HepG2 (cell line): ENCODE data around the gene TMEM59. TPM values are rescaled to one million over a fixed set of nuclear protein-coding genes. Genes with fewer than 3 reads are reported as not detected.

Experiments
- MEIS2 ChIP-seq: sonication (generic); formaldehyde crosslinking; IDR thresholded peaks from 2 replicates; pipeline ENCODE4 v1.9.0; 2021; ENCODE audit warnings: mild to moderate bottlenecking, missing genetic modification reagents
- NFKBIZ ChIP-seq: IDR thresholded peaks from 2 replicates; pipeline ENCODE4 v1.6.1; 2018; ENCODE audit warnings: missing genetic modification reagents, missing compliant biosample characterization
- RXRA ChIP-seq: sonication (generic); formaldehyde crosslinking; IDR thresholded peaks from 2 replicates; pipeline ENCODE4 v1.5.1; 2020; ENCODE audit warnings: missing genetic modification reagents
- SALL1 ChIP-seq: sonication (generic); formaldehyde crosslinking; IDR thresholded peaks from 2 replicates; pipeline ENCODE4 v1.8.0; 2022; ENCODE audit warnings: mild to moderate bottlenecking, missing genetic modification reagents
- SKI ChIP-seq: fragments of 450-650 bp; IDR thresholded peaks from one replicate; pipeline ENCODE4 v1.6.1; 2018; ENCODE audit warnings: mild to moderate bottlenecking; ENCODE audit not compliant: partially characterized antibody
- ZNF383 ChIP-seq: sonication (generic); formaldehyde crosslinking; IDR thresholded peaks from 2 replicates; pipeline ENCODE4 v1.4.0; 2020; ENCODE audit warnings: missing genetic modification reagents, mild to moderate bottlenecking, borderline replicate concordance
- ZNF772 ChIP-seq: sonication (generic); formaldehyde crosslinking; IDR thresholded peaks from 2 replicates; pipeline ENCODE4 v1.5.0; 2020; ENCODE audit warnings: mild to moderate bottlenecking, missing genetic modification reagents
- ZSCAN22 ChIP-seq: sonication (generic); formaldehyde crosslinking; IDR thresholded peaks from 2 replicates; pipeline ENCODE4 v1.4.0; 2020; ENCODE audit warnings: mild to moderate bottlenecking, missing genetic modification reagents
- polyA plus RNA-seq, 8 experiments: library from polyadenylated mRNA; depleted of rRNA in 3 of 8; stranded (reverse) in 7 of 8; unstranded in 1 of 8; fragments of >200 nt; fragmentation: Illumina TruSeq in 4 of 8; extraction: Trizol in 4 of 8; gene quantifications; 2 replicates each; pipeline versions ENCODE4 v1.2.1 to v1.2.3, GENCODE V29; 2011 to 2016; ENCODE audit warnings: low read depth in 4 of 8, missing spikeins in 1 of 8, mixed read lengths in 1 of 8; ENCODE audit not compliant: insufficient read depth in 1 of 8
- total RNA-seq, 5 experiments: library from RNA; depleted of rRNA; stranded (reverse); fragments of >200 nt; fragmentation: Illumina TruSeq; extraction: Trizol; gene quantifications; 2 replicates each; pipeline ENCODE4 v1.2.3, GENCODE V29; 2016; ENCODE audit warnings: low read depth in 1 of 5
- TF ChIP-seq, protein P1 (sequence below): IDR thresholded peaks from 2 replicates; pipeline ENCODE4 v1.4.0; 2020; ENCODE audit warnings: mild to moderate bottlenecking, missing genetic modification reagents
- TF ChIP-seq, protein P2 (sequence below): IDR thresholded peaks from 2 replicates; pipeline ENCODE4 v1.6.1; 2012; ENCODE audit warnings: low read depth, low read length, improper control_type of control experiment
- TF ChIP-seq, protein P3 (sequence below): sonication (generic); formaldehyde crosslinking; conservative IDR thresholded peaks from 2 replicates; pipeline ENCODE4 v1.4.0; 2020; ENCODE audit warnings: mild to moderate bottlenecking, missing genetic modification reagents, moderate library complexity
- TF ChIP-seq, protein P4 (sequence below): sonication (generic); formaldehyde crosslinking; IDR thresholded peaks from 2 replicates; pipeline ENCODE4 v1.4.0; 2020; ENCODE audit warnings: missing genetic modification reagents, borderline replicate concordance
- TF ChIP-seq, protein P5 (sequence below): sonication (generic); formaldehyde crosslinking; IDR thresholded peaks from 2 replicates; pipeline ENCODE4 v1.4.0; 2020; ENCODE audit warnings: missing genetic modification reagents
- TF ChIP-seq, protein P6 (sequence below): IDR thresholded peaks from 2 replicates; pipeline ENCODE4 v1.6.1; 2018; ENCODE audit warnings: missing genetic modification reagents, mild to moderate bottlenecking, missing compliant biosample characterization
- TF ChIP-seq, protein P7 (sequence below): sonication (generic); formaldehyde crosslinking; IDR thresholded peaks from 2 replicates; pipeline ENCODE4 v1.5.0; 2020; ENCODE audit warnings: missing genetic modification reagents

Gene TMEM59
- total and polyA plus RNA-seq, 2 of the 13 experiments (the other 11 are each of a cell fraction or from before 2014, with no cell fraction given), result 147 to 363 TPM

DNA sequence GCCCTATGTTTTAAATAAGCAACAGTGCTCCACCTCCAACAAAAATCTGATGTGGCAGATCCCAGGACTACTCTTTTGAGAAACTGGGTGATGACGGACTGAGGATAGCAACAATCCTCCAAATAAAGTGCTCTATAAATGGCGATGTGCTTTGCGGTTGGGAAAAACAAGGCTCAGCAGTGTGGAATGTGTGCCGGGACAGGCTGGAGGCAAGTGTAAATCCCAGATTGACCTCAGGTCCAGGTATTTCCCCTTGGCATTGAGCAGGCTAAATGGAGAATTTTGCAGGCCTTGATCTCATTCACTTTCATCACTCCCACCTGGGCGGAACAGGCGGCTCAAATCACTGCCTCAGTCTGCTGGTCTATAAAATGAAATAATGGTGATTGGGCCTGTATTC lies 71.8 kb downstream of the TMEM59 start (continued):
- TF ChIP-seq, protein P1, sequence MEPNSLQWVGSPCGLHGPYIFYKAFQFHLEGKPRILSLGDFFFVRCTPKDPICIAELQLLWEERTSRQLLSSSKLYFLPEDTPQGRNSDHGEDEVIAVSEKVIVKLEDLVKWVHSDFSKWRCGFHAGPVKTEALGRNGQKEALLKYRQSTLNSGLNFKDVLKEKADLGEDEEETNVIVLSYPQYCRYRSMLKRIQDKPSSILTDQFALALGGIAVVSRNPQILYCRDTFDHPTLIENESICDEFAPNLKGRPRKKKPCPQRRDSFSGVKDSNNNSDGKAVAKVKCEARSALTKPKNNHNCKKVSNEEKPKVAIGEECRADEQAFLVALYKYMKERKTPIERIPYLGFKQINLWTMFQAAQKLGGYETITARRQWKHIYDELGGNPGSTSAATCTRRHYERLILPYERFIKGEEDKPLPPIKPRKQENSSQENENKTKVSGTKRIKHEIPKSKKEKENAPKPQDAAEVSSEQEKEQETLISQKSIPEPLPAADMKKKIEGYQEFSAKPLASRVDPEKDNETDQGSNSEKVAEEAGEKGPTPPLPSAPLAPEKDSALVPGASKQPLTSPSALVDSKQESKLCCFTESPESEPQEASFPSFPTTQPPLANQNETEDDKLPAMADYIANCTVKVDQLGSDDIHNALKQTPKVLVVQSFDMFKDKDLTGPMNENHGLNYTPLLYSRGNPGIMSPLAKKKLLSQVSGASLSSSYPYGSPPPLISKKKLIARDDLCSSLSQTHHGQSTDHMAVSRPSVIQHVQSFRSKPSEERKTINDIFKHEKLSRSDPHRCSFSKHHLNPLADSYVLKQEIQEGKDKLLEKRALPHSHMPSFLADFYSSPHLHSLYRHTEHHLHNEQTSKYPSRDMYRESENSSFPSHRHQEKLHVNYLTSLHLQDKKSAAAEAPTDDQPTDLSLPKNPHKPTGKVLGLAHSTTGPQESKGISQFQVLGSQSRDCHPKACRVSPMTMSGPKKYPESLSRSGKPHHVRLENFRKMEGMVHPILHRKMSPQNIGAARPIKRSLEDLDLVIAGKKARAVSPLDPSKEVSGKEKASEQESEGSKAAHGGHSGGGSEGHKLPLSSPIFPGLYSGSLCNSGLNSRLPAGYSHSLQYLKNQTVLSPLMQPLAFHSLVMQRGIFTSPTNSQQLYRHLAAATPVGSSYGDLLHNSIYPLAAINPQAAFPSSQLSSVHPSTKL, result peak; percentile 63
- TF ChIP-seq, protein P2, sequence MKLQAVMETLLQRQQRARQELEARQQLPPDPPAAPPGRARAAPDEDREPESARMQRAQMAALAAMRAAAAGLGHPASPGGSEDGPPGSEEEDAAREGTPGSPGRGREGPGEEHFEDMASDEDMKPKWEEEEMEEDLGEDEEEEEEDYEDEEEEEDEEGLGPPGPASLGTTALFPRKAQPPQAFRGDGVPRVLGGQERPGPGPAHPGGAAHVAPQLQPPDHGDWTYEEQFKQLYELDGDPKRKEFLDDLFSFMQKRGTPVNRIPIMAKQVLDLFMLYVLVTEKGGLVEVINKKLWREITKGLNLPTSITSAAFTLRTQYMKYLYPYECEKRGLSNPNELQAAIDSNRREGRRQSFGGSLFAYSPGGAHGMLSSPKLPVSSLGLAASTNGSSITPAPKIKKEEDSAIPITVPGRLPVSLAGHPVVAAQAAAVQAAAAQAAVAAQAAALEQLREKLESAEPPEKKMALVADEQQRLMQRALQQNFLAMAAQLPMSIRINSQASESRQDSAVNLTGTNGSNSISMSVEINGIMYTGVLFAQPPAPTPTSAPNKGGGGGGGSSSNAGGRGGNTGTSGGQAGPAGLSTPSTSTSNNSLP, result no peak; the same call in 1 of the 2 replicates
- TF ChIP-seq, protein P3, sequence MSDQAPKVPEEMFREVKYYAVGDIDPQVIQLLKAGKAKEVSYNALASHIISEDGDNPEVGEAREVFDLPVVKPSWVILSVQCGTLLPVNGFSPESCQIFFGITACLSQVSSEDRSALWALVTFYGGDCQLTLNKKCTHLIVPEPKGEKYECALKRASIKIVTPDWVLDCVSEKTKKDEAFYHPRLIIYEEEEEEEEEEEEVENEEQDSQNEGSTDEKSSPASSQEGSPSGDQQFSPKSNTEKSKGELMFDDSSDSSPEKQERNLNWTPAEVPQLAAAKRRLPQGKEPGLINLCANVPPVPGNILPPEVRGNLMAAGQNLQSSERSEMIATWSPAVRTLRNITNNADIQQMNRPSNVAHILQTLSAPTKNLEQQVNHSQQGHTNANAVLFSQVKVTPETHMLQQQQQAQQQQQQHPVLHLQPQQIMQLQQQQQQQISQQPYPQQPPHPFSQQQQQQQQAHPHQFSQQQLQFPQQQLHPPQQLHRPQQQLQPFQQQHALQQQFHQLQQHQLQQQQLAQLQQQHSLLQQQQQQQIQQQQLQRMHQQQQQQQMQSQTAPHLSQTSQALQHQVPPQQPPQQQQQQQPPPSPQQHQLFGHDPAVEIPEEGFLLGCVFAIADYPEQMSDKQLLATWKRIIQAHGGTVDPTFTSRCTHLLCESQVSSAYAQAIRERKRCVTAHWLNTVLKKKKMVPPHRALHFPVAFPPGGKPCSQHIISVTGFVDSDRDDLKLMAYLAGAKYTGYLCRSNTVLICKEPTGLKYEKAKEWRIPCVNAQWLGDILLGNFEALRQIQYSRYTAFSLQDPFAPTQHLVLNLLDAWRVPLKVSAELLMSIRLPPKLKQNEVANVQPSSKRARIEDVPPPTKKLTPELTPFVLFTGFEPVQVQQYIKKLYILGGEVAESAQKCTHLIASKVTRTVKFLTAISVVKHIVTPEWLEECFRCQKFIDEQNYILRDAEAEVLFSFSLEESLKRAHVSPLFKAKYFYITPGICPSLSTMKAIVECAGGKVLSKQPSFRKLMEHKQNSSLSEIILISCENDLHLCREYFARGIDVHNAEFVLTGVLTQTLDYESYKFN (CRISPR knock-in tag), result no peak; the same call in 1 of the 2 replicates
- TF ChIP-seq ZNF772 (no peak), RXRA (CRISPR knock-in tag) (peak; percentile 29; the same call in 1 of the 2 replicates), ZNF383 (CRISPR knock-in tag) (no peak), MEIS2 (CRISPR knock-in tag) (no peak), SALL1 (CRISPR knock-in tag) (peak; percentile 25; the same call in 1 of the 2 replicates), NFKBIZ (no peak), SKI (peak; percentile 62), ZSCAN22 (CRISPR knock-in tag) (no peak)
- TF ChIP-seq, protein P4, sequence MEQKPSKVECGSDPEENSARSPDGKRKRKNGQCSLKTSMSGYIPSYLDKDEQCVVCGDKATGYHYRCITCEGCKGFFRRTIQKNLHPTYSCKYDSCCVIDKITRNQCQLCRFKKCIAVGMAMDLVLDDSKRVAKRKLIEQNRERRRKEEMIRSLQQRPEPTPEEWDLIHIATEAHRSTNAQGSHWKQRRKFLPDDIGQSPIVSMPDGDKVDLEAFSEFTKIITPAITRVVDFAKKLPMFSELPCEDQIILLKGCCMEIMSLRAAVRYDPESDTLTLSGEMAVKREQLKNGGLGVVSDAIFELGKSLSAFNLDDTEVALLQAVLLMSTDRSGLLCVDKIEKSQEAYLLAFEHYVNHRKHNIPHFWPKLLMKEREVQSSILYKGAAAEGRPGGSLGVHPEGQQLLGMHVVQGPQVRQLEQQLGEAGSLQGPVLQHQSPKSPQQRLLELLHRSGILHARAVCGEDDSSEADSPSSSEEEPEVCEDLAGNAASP (CRISPR knock-in tag), result peak; percentile 30; the same call in 1 of the 2 replicates
- TF ChIP-seq, protein P5, sequence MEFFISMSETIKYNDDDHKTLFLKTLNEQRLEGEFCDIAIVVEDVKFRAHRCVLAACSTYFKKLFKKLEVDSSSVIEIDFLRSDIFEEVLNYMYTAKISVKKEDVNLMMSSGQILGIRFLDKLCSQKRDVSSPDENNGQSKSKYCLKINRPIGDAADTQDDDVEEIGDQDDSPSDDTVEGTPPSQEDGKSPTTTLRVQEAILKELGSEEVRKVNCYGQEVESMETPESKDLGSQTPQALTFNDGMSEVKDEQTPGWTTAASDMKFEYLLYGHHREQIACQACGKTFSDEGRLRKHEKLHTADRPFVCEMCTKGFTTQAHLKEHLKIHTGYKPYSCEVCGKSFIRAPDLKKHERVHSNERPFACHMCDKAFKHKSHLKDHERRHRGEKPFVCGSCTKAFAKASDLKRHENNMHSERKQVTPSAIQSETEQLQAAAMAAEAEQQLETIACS (CRISPR knock-in tag), result no peak
- TF ChIP-seq, protein P6, sequence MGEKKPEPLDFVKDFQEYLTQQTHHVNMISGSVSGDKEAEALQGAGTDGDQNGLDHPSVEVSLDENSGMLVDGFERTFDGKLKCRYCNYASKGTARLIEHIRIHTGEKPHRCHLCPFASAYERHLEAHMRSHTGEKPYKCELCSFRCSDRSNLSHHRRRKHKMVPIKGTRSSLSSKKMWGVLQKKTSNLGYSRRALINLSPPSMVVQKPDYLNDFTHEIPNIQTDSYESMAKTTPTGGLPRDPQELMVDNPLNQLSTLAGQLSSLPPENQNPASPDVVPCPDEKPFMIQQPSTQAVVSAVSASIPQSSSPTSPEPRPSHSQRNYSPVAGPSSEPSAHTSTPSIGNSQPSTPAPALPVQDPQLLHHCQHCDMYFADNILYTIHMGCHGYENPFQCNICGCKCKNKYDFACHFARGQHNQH (CRISPR knock-in tag), result no peak
- TF ChIP-seq, protein P7, sequence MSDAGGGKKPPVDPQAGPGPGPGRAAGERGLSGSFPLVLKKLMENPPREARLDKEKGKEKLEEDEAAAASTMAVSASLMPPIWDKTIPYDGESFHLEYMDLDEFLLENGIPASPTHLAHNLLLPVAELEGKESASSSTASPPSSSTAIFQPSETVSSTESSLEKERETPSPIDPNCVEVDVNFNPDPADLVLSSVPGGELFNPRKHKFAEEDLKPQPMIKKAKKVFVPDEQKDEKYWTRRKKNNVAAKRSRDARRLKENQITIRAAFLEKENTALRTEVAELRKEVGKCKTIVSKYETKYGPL, result no peak
